Measurements from ENCODE around the gene CCDC60.

DNA sequence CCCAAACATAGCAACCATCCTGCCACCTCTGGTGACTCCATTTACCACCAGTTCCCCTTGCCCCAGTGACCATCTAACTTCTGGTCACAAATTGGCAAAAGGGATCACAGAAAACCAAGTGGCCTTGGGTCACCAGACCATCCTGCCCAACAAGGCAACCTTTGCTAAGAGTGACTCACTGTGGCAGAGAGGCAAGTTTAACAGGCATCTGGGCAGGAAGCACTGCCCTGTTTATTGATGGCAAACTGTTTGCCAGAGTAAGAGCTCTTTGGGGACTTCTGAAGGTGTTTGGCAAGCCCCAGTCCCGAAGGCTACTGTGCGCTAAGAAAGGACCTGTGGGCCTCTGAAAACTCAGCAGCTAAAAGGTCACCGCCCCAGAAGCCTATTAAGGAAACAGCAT lies 230.9 kb downstream of the CCDC60 start:
- TF ChIP-seq, protein P1, sequence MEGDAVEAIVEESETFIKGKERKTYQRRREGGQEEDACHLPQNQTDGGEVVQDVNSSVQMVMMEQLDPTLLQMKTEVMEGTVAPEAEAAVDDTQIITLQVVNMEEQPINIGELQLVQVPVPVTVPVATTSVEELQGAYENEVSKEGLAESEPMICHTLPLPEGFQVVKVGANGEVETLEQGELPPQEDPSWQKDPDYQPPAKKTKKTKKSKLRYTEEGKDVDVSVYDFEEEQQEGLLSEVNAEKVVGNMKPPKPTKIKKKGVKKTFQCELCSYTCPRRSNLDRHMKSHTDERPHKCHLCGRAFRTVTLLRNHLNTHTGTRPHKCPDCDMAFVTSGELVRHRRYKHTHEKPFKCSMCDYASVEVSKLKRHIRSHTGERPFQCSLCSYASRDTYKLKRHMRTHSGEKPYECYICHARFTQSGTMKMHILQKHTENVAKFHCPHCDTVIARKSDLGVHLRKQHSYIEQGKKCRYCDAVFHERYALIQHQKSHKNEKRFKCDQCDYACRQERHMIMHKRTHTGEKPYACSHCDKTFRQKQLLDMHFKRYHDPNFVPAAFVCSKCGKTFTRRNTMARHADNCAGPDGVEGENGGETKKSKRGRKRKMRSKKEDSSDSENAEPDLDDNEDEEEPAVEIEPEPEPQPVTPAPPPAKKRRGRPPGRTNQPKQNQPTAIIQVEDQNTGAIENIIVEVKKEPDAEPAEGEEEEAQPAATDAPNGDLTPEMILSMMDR (conservative IDR thresholded peaks at IDR 0.05), result no peak
- TF ChIP-seq ZFX (IDR thresholded peaks at IDR 0.05), result no peak

Measured in C4-2B (cell line).